Small intestine (tissue), 16 donors: ENCODE results near the gene L3MBTL2. TPM values are rescaled to one million over a fixed set of nuclear protein-coding genes. Genes with fewer than 3 reads are reported as not detected.
A peak's percentile ranks its signal among the peaks of the same experiment; 100 is the strongest.

Experiments
- DNase-seq, 2 donors: peaks; one replicate each; pipeline versions ENCODE4 v3.0.0 to v3.0.0-alpha.2; 2013
- FAIRE-seq: peaks from 2 replicates; lab custom pipeline; 2012; peaks lifted over from hg19 to GRCh38; lab: Jason Lieb, UNC
- H3K27ac ChIP-seq, 3 donors: one replicate each; pipeline ENCODE4 v1.5.1; 2013; ENCODE audit warnings: low read length in 2 of 3, mild to moderate bottlenecking in 2 of 3, control low read depth in 1 of 3, inconsistent platforms in 1 of 3, low read depth in 1 of 3, moderate library complexity in 1 of 3
- H3K27me3 ChIP-seq, 3 donors: one replicate each; pipeline ENCODE4 v1.6.1; 2013; ENCODE audit warnings: low read length in 3 of 3, inconsistent platforms in 1 of 3; ENCODE audit not compliant: control insufficient read depth in 3 of 3, insufficient read depth in 3 of 3
- H3K36me3 ChIP-seq, 3 donors: one replicate each; pipeline ENCODE4 v1.6.1; 2013; ENCODE audit warnings: low read length in 3 of 3, inconsistent platforms in 1 of 3, low read depth in 1 of 3, mild to moderate bottlenecking in 1 of 3, moderate library complexity in 1 of 3; ENCODE audit not compliant: control insufficient read depth in 3 of 3, insufficient read depth in 2 of 3
- H3K4me1 ChIP-seq, 3 donors: one replicate each; pipeline ENCODE4 v1.6.1; 2013; ENCODE audit warnings: low read length in 2 of 3, inconsistent platforms in 1 of 3, low read depth in 1 of 3, mild to moderate bottlenecking in 1 of 3, moderate library complexity in 1 of 3; ENCODE audit not compliant: control insufficient read depth in 3 of 3, insufficient read depth in 2 of 3
- H3K4me3 ChIP-seq, 3 donors: one replicate each; pipeline ENCODE4 v1.5.1; 2013; ENCODE audit warnings: low read length in 3 of 3, control low read depth in 1 of 3, inconsistent platforms in 1 of 3, low read depth in 1 of 3, mild to moderate bottlenecking in 1 of 3, moderate library complexity in 1 of 3
- H3K9me3 ChIP-seq, 2 donors: one replicate each; pipeline ENCODE4 v1.6.1; 2013; ENCODE audit warnings: low read depth in 1 of 2, low read length in 1 of 2; ENCODE audit not compliant: control insufficient read depth in 2 of 2, insufficient read depth in 1 of 2
- WGBS, 3 donors: extraction: QIAGEN DNeasy Blood & Tissue Kit; methylation state at CpG; one replicate each; pipeline ENCODE4 v1.1.7; 2013; 5-methylcytosine and 5-hydroxymethylcytosine counted together
- long read RNA-seq, 10 donors: transcript quantifications; one replicate each; lab custom pipeline, GENCODE V29; 2026
- polyA plus RNA-seq, 4 donors: library from polyadenylated mRNA; stranded (reverse) in 3 of 4; unstranded in 1 of 4; fragments of 200-250 nt in 3 of 4; fragments of 120-200 nt in 1 of 4; gene quantifications; one replicate each; pipeline versions ENCODE4 v1.2.1 to v1.2.3, GENCODE V29; 2013
- donor health status: healthy with polysubstance abuse.
- donor health status: control.
- donor health status: control.
- donor health status: Bipolar disorder and iron deficiency.
- donor health status: healthy.

L3MBTL2 gene
- polyA plus RNA-seq: 10 to 100 TPM; 10.1 to 16.2 (median 13.4) TPM
- long read RNA-seq, donor 1: 0 reads
- long read RNA-seq, donor 2: 0 reads
- long read RNA-seq, donor 3: 0 reads
- long read RNA-seq, donor 4: 0 reads
- long read RNA-seq, donor 5, partial matches to known transcripts: 0 of 1 reads
- long read RNA-seq, donor 5, other reads (novel, unspliced or antisense): 0 of 1 reads
- long read RNA-seq, donor 6: 0 reads
- long read RNA-seq, donor 7, partial matches to known transcripts: 0 of 3 reads
- long read RNA-seq, donor 7, other reads (novel, unspliced or antisense): 0 of 3 reads
- long read RNA-seq, donor 8: 0 reads
- long read RNA-seq, donor 9: 0 reads
- long read RNA-seq, donor 10, partial matches to known transcripts: 0 of 6 reads
- long read RNA-seq, donor 10, other reads (novel, unspliced or antisense): 6 of 6 reads

DNA sequence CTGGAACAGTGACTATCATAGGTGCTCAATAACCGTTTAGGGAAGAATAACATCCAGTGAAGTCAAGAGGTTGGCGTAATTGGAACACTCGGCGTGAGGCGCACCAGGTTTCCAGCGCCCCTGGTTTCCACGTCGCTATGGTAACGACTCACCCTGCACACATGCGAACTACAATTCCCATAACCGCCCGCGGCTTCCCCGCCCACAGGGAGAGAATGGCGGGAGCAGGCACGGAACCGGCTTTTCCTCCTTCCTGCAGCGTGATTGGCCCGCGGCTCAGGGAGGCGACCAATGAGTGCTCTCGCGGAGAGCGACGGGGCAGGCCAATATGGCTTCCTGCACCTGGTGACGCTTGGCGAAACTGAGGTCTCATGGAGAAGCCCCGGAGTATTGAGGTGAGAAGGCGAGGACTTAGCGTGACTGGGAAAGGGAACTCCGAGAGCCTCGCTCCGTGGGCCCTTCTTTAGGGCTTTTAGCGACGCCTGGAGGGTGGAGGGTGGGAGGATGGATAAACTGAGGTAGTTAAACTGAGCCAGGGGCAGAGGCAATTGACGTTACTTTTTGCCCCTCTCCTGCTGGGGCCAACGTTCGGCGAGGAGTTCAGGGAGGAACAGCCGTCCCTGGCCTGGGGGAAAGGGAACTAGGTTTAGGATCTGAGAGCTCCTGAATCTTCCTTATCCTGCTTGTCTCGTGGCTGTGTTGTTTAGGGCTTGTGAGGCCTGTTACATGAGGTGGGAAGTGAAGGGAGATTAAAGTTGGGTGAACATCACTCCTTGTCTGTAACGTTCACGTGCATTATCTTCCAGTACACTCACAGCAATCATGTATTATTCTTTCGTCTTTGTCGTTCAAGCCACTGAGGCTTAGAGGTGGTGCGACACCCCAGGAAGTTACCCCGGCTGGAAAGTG, at the start of gene L3MBTL2:
Gene L3MBTL2, plus strand, starts transcription at position 321 of the 909 bp plus-strand sequence. Its CDS starts 51 bp downstream, at position 372.
- FAIRE-seq (no peak), DNase-seq (peak; percentile 97 to 98)
- Histone ChIP-seq H3K36me3 (peaks cover 0 to 16% (median 4%) of the 10 kb centered on the region in 3 donors), H3K27me3 (no peaks in the 10 kb centered on the region), H3K4me3 (peak within 1 kb of the TSS; percentile 58 to 90 (median 68)), H3K27ac (peak within 1 kb of the TSS in 2 of 3 donors; percentile 62 to 83), H3K4me1 (peaks cover 0 to 9% (median 0%) of the 10 kb centered on the region in 3 donors), H3K9me3 (no peaks in the 10 kb centered on the region)
- 1% methylated on average over 47 of the region's 47 CpGs for WGBS, 3 donors

DNA sequence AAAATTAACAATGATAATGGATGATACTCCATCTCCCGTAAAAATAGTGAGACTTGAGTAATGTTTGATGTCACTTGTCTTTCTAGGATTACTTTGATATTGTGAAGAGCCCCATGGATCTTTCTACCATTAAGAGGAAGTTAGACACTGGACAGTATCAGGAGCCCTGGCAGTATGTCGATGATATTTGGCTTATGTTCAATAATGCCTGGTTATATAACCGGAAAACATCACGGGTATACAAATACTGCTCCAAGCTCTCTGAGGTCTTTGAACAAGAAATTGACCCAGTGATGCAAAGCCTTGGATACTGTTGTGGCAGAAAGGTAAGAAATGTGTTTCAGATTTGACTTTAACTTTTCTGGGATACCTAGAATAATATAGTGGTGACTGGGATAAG, 48.0 kb upstream of the L3MBTL2 start:
- Histone ChIP-seq H3K27ac (no peak overlapping the region), H3K36me3 (peaks cover 35 to 57% (median 50%) of the 10 kb centered on the region in 3 donors), H3K4me1 (no peaks in the 10 kb centered on the region), H3K9me3 (no peaks in the 10 kb centered on the region), H3K27me3 (no peaks in the 10 kb centered on the region), H3K4me3 (no peak overlapping the region)
- no peak for FAIRE-seq
- DNase-seq: no peak
- WGBS, 3 donors: 72 to 78% (median 76%) methylated on average over 4 of the region's 4 CpGs

DNA sequence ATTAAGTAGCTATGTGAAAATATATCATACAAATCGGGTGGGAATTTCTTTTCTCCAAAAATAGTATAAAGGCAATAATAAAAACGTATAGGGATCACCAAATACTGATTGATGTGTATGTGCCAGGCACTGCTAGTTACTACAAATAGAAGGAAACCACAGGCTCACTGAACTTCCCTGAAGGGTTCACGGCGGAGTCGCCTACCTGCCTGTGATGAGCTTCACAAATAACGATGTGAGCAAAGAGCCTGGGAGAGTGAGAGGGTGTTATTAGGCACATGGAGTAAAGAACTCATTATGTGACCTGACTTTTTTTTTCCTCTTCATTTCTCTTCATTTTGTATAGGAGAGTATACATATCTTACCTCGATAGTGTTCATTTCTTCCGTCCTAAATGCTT, 36.0 kb upstream of the L3MBTL2 start:
- Histone ChIP-seq H3K4me3 (no peak overlapping the region), H3K36me3 (peaks cover 15 to 56% (median 44%) of the 10 kb centered on the region in 3 donors), H3K27ac (no peak overlapping the region), H3K4me1 (no peaks in the 10 kb centered on the region), H3K27me3 (no peaks in the 10 kb centered on the region), H3K9me3 (no peaks in the 10 kb centered on the region)
- DNase-seq: no peak
- FAIRE-seq: no peak
- WGBS, 3 donors: 91 to 93% (median 92%) methylated on average over 8 of the region's 8 CpGs

DNA sequence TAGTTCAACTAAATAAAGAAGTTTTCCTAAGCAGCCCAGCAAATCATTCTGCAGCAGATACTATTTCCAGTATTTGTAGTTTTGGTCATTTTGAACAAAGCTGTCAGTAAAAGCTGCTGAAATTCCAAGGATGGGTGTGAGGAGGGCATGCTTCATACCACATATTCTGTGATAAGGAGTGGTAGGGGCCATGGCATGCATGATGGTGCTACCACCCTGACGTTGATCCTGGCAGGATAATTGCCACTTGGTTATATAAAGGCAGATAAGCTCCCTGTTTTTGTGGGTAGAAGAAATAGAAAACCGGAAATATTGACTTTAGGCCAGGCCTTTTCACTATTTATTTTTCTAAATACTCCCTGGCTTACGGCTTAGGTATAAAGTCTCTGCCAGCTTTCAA, 33.1 kb upstream of the L3MBTL2 start:
- Histone ChIP-seq H3K4me3 (no peak overlapping the region), H3K27ac (no peak overlapping the region), H3K27me3 (no peaks in the 10 kb centered on the region), H3K36me3 (peaks cover 21 to 53% (median 42%) of the 10 kb centered on the region in 3 donors), H3K9me3 (no peaks in the 10 kb centered on the region), H3K4me1 (no peaks in the 10 kb centered on the region)
- no peak for FAIRE-seq
- WGBS, 3 donors: 74 to 79% (median 76%) methylated on average over 3 of the region's 3 CpGs
- DNase-seq: no peak

DNA sequence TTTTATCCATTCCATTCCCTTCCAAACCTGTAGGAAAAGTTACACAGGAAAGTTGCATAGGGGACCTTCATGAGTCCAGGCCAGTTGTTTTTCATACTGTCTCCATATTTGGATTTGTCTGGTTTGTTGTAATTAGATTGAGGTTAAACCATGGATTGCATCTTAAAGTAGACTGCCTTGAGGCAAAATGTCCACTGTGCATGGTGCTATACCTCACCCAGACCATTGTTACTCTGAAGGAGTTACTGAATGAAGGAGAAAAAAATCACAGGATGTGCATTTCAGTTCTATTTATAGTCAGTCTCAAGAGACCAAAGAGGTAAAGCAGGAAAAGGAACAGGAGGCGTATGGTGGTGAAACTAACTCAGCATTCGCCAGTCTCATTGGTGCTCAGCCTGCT, 29.6 kb upstream of the L3MBTL2 start:
- Histone ChIP-seq H3K27me3 (no peaks in the 10 kb centered on the region), H3K4me1 (no peaks in the 10 kb centered on the region), H3K9me3 (no peaks in the 10 kb centered on the region), H3K4me3 (no peak overlapping the region), H3K27ac (no peak overlapping the region), H3K36me3 (peaks cover 18 to 56% (median 44%) of the 10 kb centered on the region in 3 donors)
- DNase-seq: no peak
- no peak for FAIRE-seq
- 69 to 95% (median 80%) methylated on average over 2 of the region's 2 CpGs for WGBS, 3 donors

DNA sequence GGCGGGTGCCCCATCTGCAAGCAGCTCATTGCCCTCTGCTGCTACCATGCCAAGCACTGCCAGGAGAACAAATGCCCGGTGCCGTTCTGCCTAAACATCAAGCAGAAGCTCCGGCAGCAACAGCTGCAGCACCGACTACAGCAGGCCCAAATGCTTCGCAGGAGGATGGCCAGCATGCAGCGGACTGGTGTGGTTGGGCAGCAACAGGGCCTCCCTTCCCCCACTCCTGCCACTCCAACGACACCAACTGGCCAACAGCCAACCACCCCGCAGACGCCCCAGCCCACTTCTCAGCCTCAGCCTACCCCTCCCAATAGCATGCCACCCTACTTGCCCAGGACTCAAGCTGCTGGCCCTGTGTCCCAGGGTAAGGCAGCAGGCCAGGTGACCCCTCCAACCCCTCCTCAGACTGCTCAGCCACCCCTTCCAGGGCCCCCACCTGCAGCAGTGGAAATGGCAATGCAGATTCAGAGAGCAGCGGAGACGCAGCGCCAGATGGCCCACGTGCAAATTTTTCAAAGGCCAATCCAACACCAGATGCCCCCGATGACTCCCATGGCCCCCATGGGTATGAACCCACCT, 28.0 kb upstream of the L3MBTL2 start:
- H3K27me3 ChIP-seq: no peaks in the 10 kb centered on the region
- H3K4me3 ChIP-seq: no peak overlapping the region
- peaks cover 0 to 2% (median 0%) of the 10 kb centered on the region in 3 donors for H3K4me1 ChIP-seq
- peaks cover 12 to 42% (median 37%) of the 10 kb centered on the region in 3 donors for H3K36me3 ChIP-seq
- FAIRE-seq: no peak
- 90 to 96% (median 92%) methylated on average over 12 to 15 of the region's 15 CpGs for WGBS, 3 donors
- no peaks in the 10 kb centered on the region for H3K9me3 ChIP-seq
- H3K27ac ChIP-seq: no peak overlapping the region
- DNase-seq: no peak

DNA sequence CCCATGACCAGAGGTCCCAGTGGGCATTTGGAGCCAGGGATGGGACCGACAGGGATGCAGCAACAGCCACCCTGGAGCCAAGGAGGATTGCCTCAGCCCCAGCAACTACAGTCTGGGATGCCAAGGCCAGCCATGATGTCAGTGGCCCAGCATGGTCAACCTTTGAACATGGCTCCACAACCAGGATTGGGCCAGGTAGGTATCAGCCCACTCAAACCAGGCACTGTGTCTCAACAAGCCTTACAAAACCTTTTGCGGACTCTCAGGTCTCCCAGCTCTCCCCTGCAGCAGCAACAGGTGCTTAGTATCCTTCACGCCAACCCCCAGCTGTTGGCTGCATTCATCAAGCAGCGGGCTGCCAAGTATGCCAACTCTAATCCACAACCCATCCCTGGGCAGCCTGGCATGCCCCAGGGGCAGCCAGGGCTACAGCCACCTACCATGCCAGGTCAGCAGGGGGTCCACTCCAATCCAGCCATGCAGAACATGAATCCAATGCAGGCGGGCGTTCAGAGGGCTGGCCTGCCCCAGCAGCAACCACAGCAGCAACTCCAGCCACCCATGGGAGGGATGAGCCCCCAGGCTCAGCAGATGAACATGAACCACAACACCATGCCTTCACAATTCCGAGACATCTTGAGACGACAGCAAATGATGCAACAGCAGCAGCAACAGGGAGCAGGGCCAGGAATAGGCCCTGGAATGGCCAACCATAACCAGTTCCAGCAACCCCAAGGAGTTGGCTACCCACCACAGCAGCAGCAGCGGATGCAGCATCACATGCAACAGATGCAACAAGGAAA, 27.3 kb upstream of the L3MBTL2 start:
- no peak for DNase-seq
- Histone ChIP-seq H3K9me3 (no peaks in the 10 kb centered on the region), H3K27me3 (no peaks in the 10 kb centered on the region), H3K27ac (no peak overlapping the region), H3K4me1 (peaks cover 0 to 2% (median 0%) of the 10 kb centered on the region in 3 donors), H3K36me3 (peaks cover 11 to 42% (median 34%) of the 10 kb centered on the region in 3 donors), H3K4me3 (no peak overlapping the region)
- FAIRE-seq: no peak
- 91 to 96% (median 92%) methylated on average over 9 of the region's 9 CpGs for WGBS, 3 donors
